Neural cell (in vitro differentiated cells): ENCODE measurements around the gene CTNNA2. TPM values are rescaled to one million over a fixed set of nuclear protein-coding genes. Genes with fewer than 3 reads are reported as not detected.

Source experiments
- H2AFZ ChIP-seq: fragments of 200-600, 300-800 bp; sonication (generic), shearing (Covaris generic); 2 replicates; pipeline ENCODE4 v1.6.0; 2014; ENCODE audit warnings: low read depth, mild to moderate bottlenecking, antibody characterized with exemption, low read length, moderate library complexity
- H3F3A ChIP-seq: fragments of 200-600 bp; shearing (Covaris generic); 2 replicates; pipeline ENCODE4 v1.6.1; 2016; ENCODE audit warnings: mild to moderate bottlenecking, moderate library complexity, mixed read lengths, antibody characterized with exemption, low read length; ENCODE audit not compliant: insufficient read depth, poor library complexity, severe bottlenecking
- H3K27ac ChIP-seq: fragments of 200-600, 300-800 bp; sonication (generic), shearing (Covaris generic); 2 replicates; pipeline ENCODE4 v1.5.1; 2014; ENCODE audit warnings: mild to moderate bottlenecking, low read length, moderate library complexity
- H3K27me3 ChIP-seq: fragments of 300-800, 200-600 bp; sonication (generic), shearing (Covaris generic); 2 replicates; pipeline ENCODE4 v1.6.0; 2014; ENCODE audit warnings: mild to moderate bottlenecking, low read depth, low read length, moderate library complexity; ENCODE audit not compliant: insufficient read depth
- H3K36me3 ChIP-seq: fragments of 300-800, 200-600 bp; sonication (generic), shearing (Covaris generic); 2 replicates; pipeline ENCODE4 v1.5.1; 2014; ENCODE audit warnings: mild to moderate bottlenecking, antibody characterized with exemption, low read length, moderate library complexity; ENCODE audit not compliant: insufficient read depth
- H3K4me2 ChIP-seq: fragments of 300-800, 200-600 bp; sonication (generic), shearing (Covaris generic); 2 replicates; pipeline ENCODE4 v1.6.0; 2014; ENCODE audit warnings: mild to moderate bottlenecking, low read length
- H3K4me3 ChIP-seq: fragments of 300-800, 200-600 bp; sonication (generic), shearing (Covaris generic); 2 replicates; pipeline ENCODE4 v1.5.1; 2014; ENCODE audit warnings: mild to moderate bottlenecking, low read length, moderate library complexity
- H3K79me2 ChIP-seq: fragments of 200-600 bp; shearing (Covaris generic); replicated peaks from 2 replicates; pipeline ENCODE4 v1.6.0; 2014; ENCODE audit warnings: mild to moderate bottlenecking, low read length, moderate library complexity; ENCODE audit not compliant: insufficient read depth
- H3K9ac ChIP-seq: fragments of 300-800, 200-600 bp; sonication (generic), shearing (Covaris generic); 2 replicates; pipeline ENCODE4 v1.6.1; 2016; ENCODE audit warnings: mild to moderate bottlenecking, low read length, mixed read lengths
- H3K9me2 ChIP-seq: fragments of 200-600 bp; shearing (Covaris generic); 2 replicates; pipeline ENCODE4 v1.6.1; 2016; ENCODE audit warnings: mild to moderate bottlenecking, low read length, mixed read lengths; ENCODE audit not compliant: insufficient read depth
- H3K9me3 ChIP-seq: fragments of 200-600, 300-800 bp; sonication (generic), shearing (Covaris generic); 2 replicates; pipeline ENCODE4 v1.6.1; 2016; ENCODE audit warnings: mild to moderate bottlenecking, mixed run types, low read length, moderate library complexity, mixed read lengths
- H4K20me1 ChIP-seq: fragments of 200-600 bp; shearing (Covaris generic); 2 replicates; pipeline ENCODE4 v1.6.1; 2016; ENCODE audit warnings: mild to moderate bottlenecking, mixed run types; ENCODE audit not compliant: insufficient read depth
- CTCF ChIP-seq: fragments of 450-650 bp; IDR thresholded peaks from 2 replicates; pipeline ENCODE4 v1.5.1; 2014; ENCODE audit warnings: antibody characterized with exemption, mild to moderate bottlenecking, moderate library complexity; ENCODE audit not compliant: poor library complexity, severe bottlenecking
- EP300 ChIP-seq: fragments of 450-650 bp; conservative IDR thresholded peaks from 2 replicates; pipeline ENCODE4 v1.6.1; 2014; ENCODE audit warnings: antibody characterized with exemption, mild to moderate bottlenecking, moderate library complexity; ENCODE audit not compliant: poor library complexity, severe bottlenecking
- EZH2 ChIP-seq: fragments of 200-600, 300-800 bp; shearing (Covaris generic), sonication (generic); IDR thresholded peaks from 2 replicates; pipeline ENCODE4 v1.6.1; 2014; ENCODE audit warnings: antibody characterized with exemption, low read length, borderline replicate concordance, mild to moderate bottlenecking; ENCODE audit not compliant: insufficient read depth, poor library complexity, severe bottlenecking
- MXI1 ChIP-seq: fragments of 450-650 bp; conservative IDR thresholded peaks from 2 replicates; pipeline ENCODE4 v1.6.1; 2014; ENCODE audit warnings: antibody characterized with exemption, mild to moderate bottlenecking; ENCODE audit not compliant: poor library complexity, severe bottlenecking
- POLR2AphosphoS5 ChIP-seq: IDR thresholded peaks from 2 replicates; pipeline ENCODE4 v1.6.1; 2012
- RAD21 ChIP-seq: fragments of 450-650 bp; conservative IDR thresholded peaks from 2 replicates; pipeline ENCODE4 v1.6.1; 2014; ENCODE audit warnings: antibody characterized with exemption, mild to moderate bottlenecking, moderate library complexity
- REST ChIP-seq: IDR thresholded peaks from 2 replicates; pipeline ENCODE4 v1.6.1; 2012; ENCODE audit warnings: borderline replicate concordance
- SMC3 ChIP-seq: fragments of 450-650 bp; conservative IDR thresholded peaks from 2 replicates; pipeline ENCODE4 v1.6.1; 2014; ENCODE audit warnings: antibody characterized with exemption, mild to moderate bottlenecking, moderate library complexity; ENCODE audit not compliant: poor library complexity
- TAF1 ChIP-seq: IDR thresholded peaks from 2 replicates; pipeline ENCODE4 v1.6.1; 2012; ENCODE audit warnings: low read depth
- polyA plus RNA-seq: library from polyadenylated mRNA; depleted of rRNA; stranded (reverse); fragments of >200 nt; gene quantifications from 2 replicates; pipeline ENCODE4 v1.2.3, GENCODE V29; 2014

The CTNNA2 gene
- polyA plus RNA-seq, 1 donor from 2014 or later, result 194 TPM

GRCh38 chr2:79798776-79799175 is 285.9 kb downstream of the CTNNA2 start:
- TF ChIP-seq TAF1, result no peak
- no peak for TF ChIP-seq RAD21
- no peak for TF ChIP-seq POLR2AphosphoS5
- no peak for TF ChIP-seq EZH2
- TF ChIP-seq CTCF, result no peak
- no peak for TF ChIP-seq REST
- no peak for TF ChIP-seq EP300
- TF ChIP-seq MXI1, result no peak
- TF ChIP-seq SMC3, result no peak
- Histone ChIP-seq H3K36me3 (no peaks in the 10 kb centered on the region), H3K4me2 (no peak overlapping the region), H3K27me3 (no peaks in the 10 kb centered on the region), H2AFZ (no peak overlapping the region), H3K9ac (no peak overlapping the region), H3F3A (no peaks in the 10 kb centered on the region), H3K9me2 (no peaks in the 10 kb centered on the region), H3K9me3 (no peaks in the 10 kb centered on the region), H3K4me3 (no peak overlapping the region), H3K27ac (no peak overlapping the region), H4K20me1 (no peaks in the 10 kb centered on the region), H3K79me2 (no peaks in the 10 kb centered on the region)

GRCh38 chr2:79799729-79800128 is 286.9 kb downstream of the CTNNA2 start:
- Histone ChIP-seq H3K4me3 (no peak overlapping the region), H4K20me1 (no peaks in the 10 kb centered on the region), H3K27ac (no peak overlapping the region), H3K9me2 (no peaks in the 10 kb centered on the region), H3K27me3 (no peaks in the 10 kb centered on the region), H3F3A (no peaks in the 10 kb centered on the region), H3K9ac (no peak overlapping the region), H3K36me3 (no peaks in the 10 kb centered on the region), H3K9me3 (no peaks in the 10 kb centered on the region), H3K4me2 (no peak overlapping the region), H2AFZ (no peak overlapping the region), H3K79me2 (no peaks in the 10 kb centered on the region)
- TF ChIP-seq MXI1 (no peak), EZH2 (no peak), EP300 (no peak), RAD21 (no peak), TAF1 (no peak), POLR2AphosphoS5 (no peak), CTCF (no peak), REST (no peak), SMC3 (no peak)
